Aorta (tissue), 5 donors: ENCODE results near the gene PHETA1. TPM values are rescaled to one million over a fixed set of nuclear protein-coding genes. Genes with fewer than 3 reads are reported as not detected.

Source experiments
- ATAC-seq: fragments of 200-7000 bp; cut with Tn5 transposase; one replicate; pipeline ENCODE4 v1.9.1; 2022; ENCODE audit warnings: moderate library complexity; ENCODE audit not compliant: low FRiP score
- DNase-seq, 2 donors: peaks; one replicate each; pipeline ENCODE4 v3.0.0-alpha.2; 2020
- H3K27ac ChIP-seq, 2 donors: one replicate each; pipeline ENCODE4 v1.5.1; 2013; ENCODE audit warnings: low read length in 2 of 2, mild to moderate bottlenecking in 2 of 2, moderate library complexity in 2 of 2, control low read depth in 1 of 2, inconsistent platforms in 1 of 2, low read depth in 1 of 2
- H3K27me3 ChIP-seq, 2 donors: one replicate each; pipeline ENCODE4 v1.6.1; 2013; ENCODE audit warnings: control low read depth in 1 of 2, low read length in 1 of 2, mild to moderate bottlenecking in 1 of 2, moderate library complexity in 1 of 2; ENCODE audit not compliant: insufficient read depth in 2 of 2, control insufficient read depth in 1 of 2
- H3K36me3 ChIP-seq, 2 donors: one replicate each; pipeline ENCODE4 v1.6.1; 2013; ENCODE audit warnings: control low read depth in 1 of 2, low read length in 1 of 2, mild to moderate bottlenecking in 1 of 2; ENCODE audit not compliant: insufficient read depth in 2 of 2, control insufficient read depth in 1 of 2
- H3K4me1 ChIP-seq, 2 donors: one replicate each; pipeline ENCODE4 v1.6.1; 2013; ENCODE audit warnings: low read length in 2 of 2, control low read depth in 1 of 2, mild to moderate bottlenecking in 1 of 2, moderate library complexity in 1 of 2; ENCODE audit not compliant: insufficient read depth in 2 of 2, control insufficient read depth in 1 of 2
- H3K4me3 ChIP-seq, 2 donors: one replicate each; pipeline ENCODE4 v1.5.1; 2013; ENCODE audit warnings: low read length in 2 of 2, control low read depth in 1 of 2, mild to moderate bottlenecking in 1 of 2
- H3K9me3 ChIP-seq: one replicate; pipeline ENCODE4 v1.6.1; 2013; ENCODE audit warnings: mild to moderate bottlenecking, low read length; ENCODE audit not compliant: control insufficient read depth
- WGBS, 2 donors: extraction: QIAGEN DNeasy Blood & Tissue Kit; methylation state at CpG; one replicate each; pipeline ENCODE4 v1.1.7; 2013; 5-methylcytosine and 5-hydroxymethylcytosine counted together
- intact Hi-C, 2 donors: fragments of 100-400 bp; cut with DNase I; formaldehyde crosslinking; loops; one replicate each; pipeline versions ENCODE4 v1.14.2 to v1.15.0; 2022
- polyA plus RNA-seq, 2 donors: library from polyadenylated mRNA; stranded (reverse); fragments of 200-250 nt; gene quantifications; one replicate each; pipeline ENCODE4 v1.2.3, GENCODE V29; 2013
- total RNA-seq, 2 donors: library from RNA; stranded (reverse); fragmentation: NEBNext Ultra II Directional; extraction: Animal tissue kit (Norgen Biotek cat#: 25700); gene quantifications; one replicate each; pipeline ENCODE4 v1.2.1, GENCODE V29; 2021
- donor health status: healthy with polysubstance abuse.
- donor health status: Bipolar disorder and iron deficiency.
- donor health status: DM: no; HTN: no; CAD: no.
- donor health status: DM: no; HTN: no; CAD: no.
- donor health status: DM: yes; HTN: yes; CAD: no.

Gene PHETA1
- total and polyA plus RNA-seq, 4 donors, result 6.9 to 13.5 (median 11.1) TPM

DNA sequence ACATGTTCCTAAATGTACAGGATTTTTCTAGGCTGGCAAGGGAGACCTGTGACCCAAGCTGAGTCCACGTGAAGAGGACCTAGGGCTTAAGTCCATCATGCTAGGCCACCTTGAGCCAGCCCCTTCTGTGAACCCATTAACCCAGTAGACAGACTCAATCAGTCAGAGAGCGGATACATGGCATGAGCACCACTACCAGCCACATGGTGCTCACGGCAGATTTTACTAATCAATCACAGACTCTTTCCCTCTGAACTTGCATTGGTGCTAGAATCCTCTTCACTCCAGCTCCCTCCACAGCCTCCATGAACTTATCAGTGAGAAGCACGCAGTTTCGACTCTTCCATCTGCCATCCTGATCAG lies 9.0 kb downstream of the PHETA1 start:
- 57 to 61% methylated on average over 5 of the region's 5 CpGs for WGBS, 2 donors
- Histone ChIP-seq H3K4me3 (no peak overlapping the region), H3K36me3 (no peaks in the 10 kb centered on the region), H3K4me1 (no peaks in the 10 kb centered on the region), H3K27ac (no peak overlapping the region), H3K9me3 (no peaks in the 10 kb centered on the region), H3K27me3 (no peaks in the 10 kb centered on the region)
- intact Hi-C loops, result no loop called here
- no peak for DNase-seq
- ATAC-seq, result no peak

DNA sequence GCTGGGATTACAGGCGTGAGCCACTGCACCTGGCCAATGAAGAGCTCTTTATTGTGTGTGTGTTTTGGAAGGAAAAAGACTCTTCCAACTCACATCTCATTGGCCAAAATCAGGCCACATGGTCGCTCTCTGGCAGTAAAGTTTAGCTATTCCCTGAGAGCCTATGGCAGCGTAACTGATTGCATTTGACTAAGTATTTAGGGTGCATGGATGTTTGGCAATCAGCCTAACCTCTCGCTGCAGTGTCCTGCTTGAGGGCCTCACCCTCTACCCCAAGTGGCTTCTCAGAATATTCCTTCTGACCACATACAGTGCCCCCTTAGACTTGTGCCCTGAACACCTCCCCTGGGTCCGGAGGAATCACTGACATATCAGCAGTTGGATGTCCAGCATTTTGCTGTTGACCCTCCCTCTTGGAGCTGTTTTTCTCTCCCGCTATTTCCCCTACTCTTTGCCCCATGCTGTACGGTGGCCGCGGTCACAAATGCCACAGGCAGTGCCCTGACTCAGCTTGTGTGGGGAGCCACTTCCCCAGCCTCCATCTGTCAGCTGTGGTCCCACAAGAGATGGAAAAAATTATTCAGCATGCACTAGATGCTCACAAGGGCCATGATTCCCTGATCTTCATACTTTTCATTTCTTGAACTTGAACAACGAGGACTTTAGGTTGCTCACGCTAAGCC lies 9.5 kb downstream of the PHETA1 start:
- WGBS, 2 donors, result 44 to 50% methylated on average over 11 of the region's 11 CpGs

DNA sequence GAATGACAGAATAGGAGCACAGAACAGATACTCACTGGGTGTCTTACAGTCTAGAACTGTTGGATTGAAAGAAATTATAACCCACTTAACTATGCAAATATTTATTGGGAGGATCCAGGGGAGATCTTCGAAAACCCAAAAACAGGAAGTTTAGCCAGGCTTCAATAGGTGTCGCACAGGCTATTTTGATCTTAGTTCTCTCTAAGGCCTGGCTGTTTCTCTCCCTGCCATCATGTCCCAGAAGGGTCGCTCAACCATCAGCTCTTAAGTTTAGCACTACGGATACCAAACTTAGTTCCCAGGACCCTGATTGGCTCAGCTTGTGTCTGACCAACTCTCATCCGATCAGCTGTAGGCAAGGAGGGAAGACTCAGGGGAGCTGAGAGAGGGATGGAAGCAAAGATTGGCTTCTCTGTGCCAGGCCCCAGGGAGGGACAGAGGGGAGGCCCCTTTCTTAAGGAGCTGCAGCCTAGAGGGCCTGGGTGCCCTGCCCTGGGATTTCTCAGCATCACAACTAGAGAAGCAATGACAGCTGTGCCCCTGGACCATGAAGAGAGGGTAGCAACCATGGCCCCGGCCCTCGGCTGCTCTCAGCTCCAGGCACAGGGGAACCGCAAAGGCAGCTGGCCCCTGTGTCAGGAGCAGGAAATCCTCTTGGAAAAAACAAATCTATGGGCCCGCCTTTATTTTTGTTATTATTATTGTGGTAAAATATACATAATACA lies 13.5 kb downstream of the PHETA1 start:
- no peak overlapping the region for H3K4me3 ChIP-seq
- H3K27ac ChIP-seq, result no peak overlapping the region
- intact Hi-C loops, result no loop called here
- 90 to 91% methylated on average over 9 of the region's 9 CpGs for WGBS, 2 donors
- no peaks in the 10 kb centered on the region for H3K27me3 ChIP-seq
- no peaks in the 10 kb centered on the region for H3K4me1 ChIP-seq
- H3K36me3 ChIP-seq, result no peaks in the 10 kb centered on the region
- no peaks in the 10 kb centered on the region for H3K9me3 ChIP-seq
- ATAC-seq, result no peak
- DNase-seq, result no peak

More for the DNA sequence above, 9.5 kb downstream of the PHETA1 start:
- no peak overlapping the region for H3K4me3 ChIP-seq
- no peak for ATAC-seq
- no peaks in the 10 kb centered on the region for H3K36me3 ChIP-seq
- H3K27me3 ChIP-seq, result no peaks in the 10 kb centered on the region
- no peak overlapping the region for H3K27ac ChIP-seq
- intact Hi-C loops, result no loop called here
- DNase-seq, result peak in 1 of 2 donors; percentile 74
- H3K9me3 ChIP-seq, result no peaks in the 10 kb centered on the region
- no peaks in the 10 kb centered on the region for H3K4me1 ChIP-seq

DNA sequence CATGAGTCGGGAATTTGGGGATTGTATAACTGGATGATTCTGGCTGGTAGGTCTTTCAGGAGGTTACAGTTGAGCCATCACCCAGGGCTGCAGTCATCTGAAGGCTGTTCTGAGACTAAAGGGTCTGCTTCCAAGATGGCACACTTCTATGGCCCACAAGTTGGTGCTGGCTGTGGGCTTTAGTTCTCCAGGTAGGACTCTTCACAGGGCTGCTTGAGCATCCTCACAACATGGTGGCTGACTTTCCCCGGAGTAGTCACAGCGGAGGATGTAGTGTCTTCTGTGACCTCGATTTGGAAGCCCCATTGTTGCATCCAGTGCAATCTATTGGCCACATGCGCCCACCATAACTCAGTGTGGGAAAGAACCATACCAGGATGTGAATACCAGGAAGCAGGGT lies 14.4 kb downstream of the PHETA1 start:
- Histone ChIP-seq H3K27ac (no peak overlapping the region), H3K4me1 (no peaks in the 10 kb centered on the region), H3K4me3 (no peak overlapping the region), H3K27me3 (no peaks in the 10 kb centered on the region), H3K9me3 (peaks cover under 1% of the 10 kb centered on the region), H3K36me3 (no peaks in the 10 kb centered on the region)
- ATAC-seq, result no peak
- no peak for DNase-seq
- intact Hi-C loops, result no loop called here
- WGBS, 2 donors, result 92 to 93% methylated on average over 5 of the region's 5 CpGs

DNA sequence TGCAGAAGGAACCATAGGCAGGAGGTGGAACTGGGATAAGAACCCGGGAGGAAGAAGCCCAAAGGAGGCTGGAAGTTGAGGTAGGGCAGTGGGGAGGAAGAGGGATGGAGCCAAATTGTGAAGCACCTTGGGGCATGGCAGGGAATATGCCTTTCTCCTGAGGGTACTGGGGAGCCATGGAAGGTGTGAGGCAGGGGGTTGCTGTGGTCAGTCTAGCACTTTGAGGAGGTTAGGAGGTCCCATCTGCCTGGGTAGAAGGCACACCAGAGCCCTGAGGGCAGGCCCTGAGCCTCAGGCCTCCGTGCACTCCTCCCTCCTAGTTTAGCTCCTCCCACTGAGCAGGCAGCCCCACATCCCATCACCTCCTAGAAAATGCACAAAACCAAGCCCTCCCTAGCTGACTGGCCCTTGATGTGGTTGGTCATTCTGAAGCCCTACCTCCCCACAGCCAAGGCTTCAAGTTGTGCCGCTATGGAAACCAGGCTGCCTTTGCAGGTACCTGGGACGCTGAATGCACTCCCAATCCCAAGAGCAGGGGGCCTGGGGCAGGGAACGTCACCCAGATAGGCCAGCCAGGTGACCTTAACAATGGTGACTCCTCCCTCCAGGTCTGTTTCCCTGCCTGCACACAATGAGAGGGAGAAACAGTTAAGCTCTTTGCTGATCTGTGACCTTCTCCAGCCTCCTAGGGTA lies 15.1 kb downstream of the PHETA1 start:
- Histone ChIP-seq H3K4me1 (no peaks in the 10 kb centered on the region), H3K36me3 (no peaks in the 10 kb centered on the region), H3K4me3 (no peak overlapping the region), H3K27me3 (no peaks in the 10 kb centered on the region), H3K9me3 (peaks cover 5% of the 10 kb centered on the region), H3K27ac (no peak overlapping the region)
- DNase-seq, result no peak
- 73 to 80% methylated on average over 5 of the region's 5 CpGs for WGBS, 2 donors
- intact Hi-C loops, result no loop called here
- ATAC-seq, result no peak

DNA sequence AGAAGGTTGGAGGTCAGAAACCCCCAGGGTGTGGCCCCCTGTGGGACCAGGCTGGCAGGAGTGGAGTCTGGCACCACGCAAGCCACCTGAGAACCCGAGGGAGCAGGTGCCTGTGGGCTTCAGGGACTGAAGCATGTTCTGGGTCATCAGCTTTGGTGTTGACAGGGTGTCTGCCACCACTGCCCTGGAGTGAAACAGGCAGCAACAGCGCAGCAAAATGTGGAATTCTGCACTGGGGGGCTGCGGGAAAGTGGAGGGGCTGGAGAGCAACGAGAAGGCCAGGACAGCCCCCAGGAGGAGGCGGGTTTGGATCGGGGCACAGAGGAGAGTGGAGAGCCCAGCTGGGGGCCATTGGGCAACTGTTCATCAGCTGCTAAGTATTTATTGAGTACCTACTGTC lies 15.9 kb downstream of the PHETA1 start:
- Histone ChIP-seq H3K27ac (no peak overlapping the region), H3K36me3 (no peaks in the 10 kb centered on the region), H3K4me3 (no peak overlapping the region), H3K27me3 (no peaks in the 10 kb centered on the region), H3K9me3 (peaks cover 8% of the 10 kb centered on the region), H3K4me1 (no peaks in the 10 kb centered on the region)
- ATAC-seq (no peak), DNase-seq (no peak)
- 73 to 75% methylated on average over 7 of the region's 7 CpGs for WGBS, 2 donors
- intact Hi-C loops, result no loop called here

DNA sequence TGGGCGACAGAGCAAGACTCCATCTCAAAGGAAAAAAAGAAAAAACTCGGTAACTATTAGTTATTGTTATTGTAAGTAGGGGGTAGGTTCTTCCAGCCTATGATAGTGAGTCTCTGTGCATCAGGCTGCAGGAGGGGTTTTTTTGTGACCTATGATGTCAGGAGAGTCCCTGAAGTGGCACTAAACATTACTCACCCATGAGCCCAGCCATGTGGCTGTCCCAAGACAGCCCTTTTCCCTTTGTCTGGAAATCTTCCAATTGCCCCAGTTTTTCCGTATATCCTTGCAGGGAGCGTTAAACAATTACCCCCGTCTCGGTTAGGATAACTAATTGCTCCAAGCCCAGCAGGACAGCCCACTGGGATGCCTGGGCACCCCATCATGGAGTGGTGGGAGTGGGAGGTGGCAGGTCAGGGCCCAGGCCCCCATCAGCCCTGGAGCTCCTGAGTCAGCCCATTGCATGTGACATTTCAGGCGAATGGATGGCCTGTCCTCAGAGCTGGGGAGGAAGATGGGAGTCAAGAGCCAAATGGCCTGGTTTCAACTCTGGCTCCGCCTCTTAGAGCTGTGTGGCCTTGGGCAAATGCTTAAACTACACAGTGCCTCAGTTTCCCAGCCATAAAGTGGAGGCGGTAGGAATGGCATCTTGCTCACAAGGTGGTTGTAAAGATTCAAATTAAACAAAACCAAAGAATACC lies 16.4 kb downstream of the PHETA1 start:
- no peak for ATAC-seq
- intact Hi-C loops, result no loop called here

DNA sequence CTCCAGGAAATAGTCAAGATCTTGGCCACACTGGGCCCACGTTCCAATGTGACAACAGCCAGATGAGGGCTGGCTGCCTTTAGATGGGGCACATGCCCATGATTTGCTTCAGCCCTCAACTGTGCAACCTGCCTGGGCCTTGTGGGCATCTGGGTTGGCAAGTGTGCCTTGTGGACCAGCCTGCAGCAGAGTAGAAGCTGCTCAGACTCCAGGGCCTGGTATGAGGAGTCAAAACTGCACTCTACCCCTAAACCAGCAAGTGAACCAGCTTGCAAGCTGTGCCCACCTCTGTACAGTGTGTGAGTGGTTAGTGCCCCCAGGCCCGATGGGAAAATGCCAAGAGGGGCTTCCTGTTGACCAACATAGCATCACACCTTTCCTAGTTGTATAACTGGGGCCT lies 17.9 kb downstream of the PHETA1 start:
- DNase-seq, result no peak
- no peaks in the 10 kb centered on the region for H3K4me1 ChIP-seq
- ATAC-seq, result no peak
- peaks cover 8% of the 10 kb centered on the region for H3K9me3 ChIP-seq
- H3K36me3 ChIP-seq, result no peaks in the 10 kb centered on the region
- no peak overlapping the region for H3K4me3 ChIP-seq
- 82 to 94% methylated on average over 2 of the region's 2 CpGs for WGBS, 2 donors
- H3K27ac ChIP-seq, result no peak overlapping the region
- H3K27me3 ChIP-seq, result no peaks in the 10 kb centered on the region
- intact Hi-C loops, result no loop called here

More for the DNA sequence above, 16.4 kb downstream of the PHETA1 start:
- Histone ChIP-seq H3K9me3 (peaks cover 8% of the 10 kb centered on the region), H3K4me1 (no peaks in the 10 kb centered on the region), H3K4me3 (no peak overlapping the region), H3K27ac (no peak overlapping the region), H3K27me3 (no peaks in the 10 kb centered on the region), H3K36me3 (no peaks in the 10 kb centered on the region)
- no peak for DNase-seq
- WGBS, 2 donors, result 67 to 70% methylated on average over 9 of the region's 9 CpGs
